HG03460 (cell line): ENCODE results near the gene TRAF1.

Source experiments
- ATAC-seq: cut with Tn5 transposase; IDR thresholded peaks from one replicate; pipeline ENCODE4 v1.9.1; 2021; ENCODE audit not compliant: unreplicated experiment

TRAF1 gene

DNA sequence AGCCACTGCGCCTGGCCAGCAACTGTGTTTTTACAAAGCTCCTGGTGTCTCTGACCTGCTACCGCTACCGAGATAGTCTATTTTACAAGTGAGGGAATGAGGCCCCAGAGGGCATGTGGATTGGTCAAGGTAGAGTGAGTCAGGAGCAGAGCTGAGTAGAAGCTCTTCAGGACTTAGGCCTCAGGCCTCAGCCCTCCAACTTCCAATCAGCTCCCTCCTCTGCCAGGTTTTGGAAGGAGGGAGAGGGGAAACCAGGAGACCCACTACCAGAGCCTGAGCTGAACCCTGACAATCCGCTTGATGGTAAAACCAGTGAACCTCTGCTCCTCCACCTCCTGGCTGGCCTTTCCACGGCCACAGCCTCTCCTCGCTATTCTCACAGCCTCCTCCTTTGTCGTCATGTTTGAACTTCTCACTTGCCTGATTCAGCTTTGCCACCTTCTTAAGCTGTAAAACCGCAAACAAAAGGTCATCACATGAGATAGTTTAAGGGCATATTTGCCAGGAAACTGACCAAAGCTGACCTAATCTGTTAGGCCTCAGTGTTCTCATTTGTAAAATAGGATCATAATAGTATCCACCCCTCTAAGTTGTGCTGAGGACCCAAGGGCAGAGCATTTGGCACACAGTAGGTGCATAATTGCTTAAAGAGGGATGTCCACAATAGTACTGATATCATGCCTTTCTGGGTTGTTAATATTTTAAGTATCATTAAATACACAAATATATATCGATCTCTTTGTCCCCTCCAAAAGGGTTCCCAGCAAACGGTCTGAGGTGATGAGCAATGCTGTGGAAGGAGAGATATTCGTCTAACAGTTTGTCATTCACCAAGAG, 1.7 kb downstream of the TRAF1 start:
- ATAC-seq = no peak

DNA sequence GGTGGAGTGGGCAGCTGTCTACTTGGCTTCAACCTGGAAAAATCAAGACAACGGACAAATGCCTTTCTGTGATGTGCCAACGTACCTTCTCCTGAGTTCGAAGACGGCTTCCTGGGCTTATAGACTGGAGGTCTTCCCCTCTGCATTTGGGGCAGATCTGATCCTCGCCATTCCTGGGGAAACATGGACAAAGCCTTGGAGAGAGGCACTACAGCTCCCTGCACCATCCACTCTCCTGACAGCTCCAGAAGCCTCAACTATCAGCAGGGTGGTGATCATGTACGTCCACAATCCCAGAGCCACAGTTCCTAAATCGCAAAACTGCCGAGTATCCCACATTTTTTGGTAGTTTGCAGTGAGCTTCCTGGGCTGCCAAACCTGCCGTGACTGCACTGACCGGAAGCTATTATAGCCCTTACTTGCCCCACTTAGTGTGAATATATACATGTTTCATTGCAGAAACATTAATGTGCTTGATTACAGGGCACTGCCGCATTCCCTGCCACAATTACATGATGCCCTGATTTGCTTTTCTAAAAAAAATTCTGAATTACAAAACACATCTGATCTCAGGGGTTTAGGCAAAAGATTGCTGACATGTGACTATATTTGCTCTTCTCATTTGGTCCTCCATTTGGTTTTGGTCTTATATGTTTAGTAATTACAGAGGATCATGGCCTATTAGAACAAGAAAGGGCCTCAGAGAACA, 2.8 kb downstream of the TRAF1 start:
- no peak for ATAC-seq

DNA sequence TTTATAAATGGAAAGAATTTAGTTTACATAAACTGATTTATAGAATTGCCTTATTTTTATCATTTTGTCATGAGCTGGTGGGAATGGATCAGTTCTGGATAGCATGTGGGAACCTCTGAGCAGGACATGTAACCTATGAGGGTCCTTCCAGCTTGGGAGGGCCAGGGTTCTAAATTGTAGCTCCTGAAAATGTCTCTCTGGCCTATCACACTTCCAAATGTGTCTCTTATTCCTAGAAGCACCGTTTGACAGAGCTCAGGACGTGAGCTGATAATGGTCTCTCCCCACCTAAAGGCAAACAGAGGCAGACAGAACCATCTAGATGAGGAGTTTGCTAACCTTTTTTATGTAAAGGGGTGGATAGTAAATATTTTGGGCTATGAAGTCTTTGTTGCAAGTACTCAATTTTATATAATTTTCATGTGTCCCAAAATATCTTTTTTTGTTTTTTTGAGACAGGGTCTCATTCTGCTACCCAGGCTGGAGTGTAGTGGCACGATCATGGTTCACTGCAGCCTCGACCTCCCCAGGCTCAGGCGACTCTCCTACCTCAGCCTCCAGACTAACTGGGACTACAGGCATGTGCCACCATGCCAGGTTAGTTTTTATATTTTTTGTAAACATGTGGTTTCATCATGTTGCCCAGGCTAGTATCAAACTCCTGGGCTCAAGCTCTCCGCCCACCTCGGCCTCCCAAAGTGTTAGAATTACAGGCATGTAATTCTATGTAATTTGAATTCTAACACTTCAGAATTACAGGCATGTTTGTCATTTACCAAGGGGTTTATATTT, 4.0 kb downstream of the TRAF1 start:
- no peak for ATAC-seq

DNA sequence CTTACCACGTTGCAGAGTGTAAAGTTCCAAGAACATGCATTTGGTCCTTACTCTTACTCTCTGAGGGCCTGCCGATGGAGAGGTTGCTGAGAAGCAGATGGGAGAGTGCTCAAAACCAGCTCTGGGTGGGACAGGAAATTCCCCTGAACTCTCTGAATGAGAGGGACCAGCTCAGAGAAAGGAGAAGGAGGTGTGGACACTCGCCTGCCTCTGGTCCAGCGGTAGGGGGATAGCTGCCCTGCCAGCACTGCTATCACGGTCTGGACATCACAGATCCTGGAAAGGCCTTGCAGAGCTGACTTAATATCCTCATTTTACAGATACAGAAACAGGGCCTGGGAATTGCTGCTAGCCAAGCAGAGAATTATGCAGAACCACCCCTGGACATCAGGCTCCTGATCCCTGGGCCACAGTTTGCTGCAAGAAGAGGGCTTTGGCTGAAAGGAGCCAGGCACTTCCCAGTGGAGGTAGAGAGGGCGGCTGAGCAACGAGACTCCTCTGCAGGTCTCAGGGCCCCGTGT, 4.9 kb downstream of the TRAF1 start:
- no peak for ATAC-seq

DNA sequence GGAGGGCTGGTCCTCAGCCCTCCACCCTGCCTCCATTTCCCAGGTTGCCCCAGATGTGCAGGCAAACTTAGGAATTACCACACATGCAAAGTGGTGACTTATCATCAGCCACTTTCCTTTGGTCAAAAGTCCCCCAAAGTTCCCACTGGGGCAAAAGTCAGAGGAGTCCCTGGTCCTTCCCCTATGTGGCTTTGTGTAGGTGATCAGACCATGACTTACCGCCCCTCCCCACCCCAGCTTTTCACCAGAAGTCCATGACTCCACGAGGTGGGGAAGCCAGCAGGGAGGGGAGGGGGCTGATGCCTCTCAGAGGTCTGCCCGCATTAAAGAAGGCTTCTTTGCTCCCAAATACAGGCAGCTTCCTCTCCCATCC, 5.8 kb downstream of the TRAF1 start:
- ATAC-seq = no peak

DNA sequence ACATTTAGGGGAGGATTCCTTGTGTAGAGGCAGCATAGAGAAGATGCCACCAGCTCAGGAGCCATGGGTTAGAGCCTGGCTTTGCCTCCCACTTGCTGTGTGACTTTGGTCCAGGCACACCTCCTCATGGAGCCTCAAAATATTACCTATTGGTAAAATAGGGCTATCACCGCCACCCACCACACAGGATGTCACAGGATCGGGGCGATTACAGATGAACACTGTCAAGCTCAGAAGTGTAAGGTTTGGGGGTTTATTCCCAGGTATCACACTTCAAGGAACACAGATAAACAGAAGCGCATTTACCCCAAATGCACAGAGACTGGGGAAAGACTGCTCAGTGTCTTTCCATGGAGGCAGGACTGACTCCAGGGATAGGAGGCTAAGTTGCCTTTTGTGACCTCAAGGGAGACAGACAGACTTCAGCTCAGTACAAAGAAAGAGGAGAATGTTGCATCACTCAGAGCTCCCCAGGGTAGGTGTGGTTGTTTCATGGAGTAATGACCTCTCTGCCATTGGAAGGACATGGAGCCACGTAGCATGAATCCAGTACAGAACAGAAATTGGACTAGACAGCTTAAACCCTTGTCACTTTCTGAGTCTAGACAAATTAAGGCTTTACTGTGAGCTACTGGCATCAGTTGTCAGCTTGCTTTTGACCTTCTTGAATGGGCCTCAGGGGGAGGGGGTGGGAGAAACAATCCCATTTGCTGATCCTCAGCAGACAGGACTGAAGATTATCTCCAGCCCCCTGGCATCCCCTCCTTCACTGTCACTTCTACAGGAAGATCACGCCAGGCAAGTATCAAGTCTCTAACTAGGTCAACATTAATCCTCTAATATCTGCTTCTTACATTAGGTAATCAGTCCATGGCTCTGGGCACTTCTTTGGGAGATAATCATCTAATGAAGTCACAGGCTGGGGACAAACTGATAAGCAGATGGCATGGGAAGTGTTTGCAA, 6.5 kb downstream of the TRAF1 start:
- no peak for ATAC-seq

DNA sequence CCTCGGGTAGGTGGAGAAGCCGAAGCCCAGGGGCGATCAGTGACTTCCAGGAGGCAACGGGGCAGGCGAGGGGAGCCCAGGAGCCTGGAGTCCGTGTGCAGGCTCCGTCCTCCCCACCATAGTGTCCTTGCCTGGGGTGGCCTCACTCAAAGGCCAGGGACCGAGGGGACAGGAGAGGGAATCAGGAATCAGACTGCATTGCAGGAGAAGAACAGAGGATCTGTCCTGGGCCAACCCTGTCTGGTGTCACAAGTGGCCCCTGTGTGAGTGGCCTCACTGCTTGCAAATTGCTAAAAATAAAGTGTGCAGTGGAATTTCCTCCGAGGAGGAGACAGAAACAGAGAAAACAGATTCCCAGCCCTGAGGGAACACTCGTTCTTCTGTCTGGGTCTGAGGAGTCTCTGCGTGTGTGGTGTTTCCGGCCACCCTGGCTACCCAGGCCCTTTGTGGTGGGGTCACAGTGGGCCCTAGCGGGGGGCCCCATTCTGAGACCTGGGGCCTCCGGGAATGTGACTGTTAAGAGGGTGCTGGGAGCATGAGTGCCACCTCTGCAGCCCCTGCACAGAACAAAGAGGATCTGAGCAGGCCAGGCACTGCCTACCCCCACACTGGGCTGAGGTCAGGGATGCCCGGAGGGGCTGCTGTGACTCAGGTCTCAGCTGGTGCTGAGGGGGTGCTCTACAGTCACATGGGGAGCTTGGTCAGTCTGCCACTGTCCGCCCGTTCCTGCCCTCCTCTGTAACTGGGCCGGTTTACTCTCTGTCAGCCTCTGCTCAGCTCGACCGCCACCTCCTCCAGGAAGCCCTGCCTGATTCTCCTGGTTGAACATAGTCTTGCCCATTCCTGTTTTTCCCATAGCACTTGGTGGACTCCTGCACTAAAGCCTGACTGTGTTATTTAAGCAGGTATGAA, 7.4 kb downstream of the TRAF1 start:
- no peak for ATAC-seq

DNA sequence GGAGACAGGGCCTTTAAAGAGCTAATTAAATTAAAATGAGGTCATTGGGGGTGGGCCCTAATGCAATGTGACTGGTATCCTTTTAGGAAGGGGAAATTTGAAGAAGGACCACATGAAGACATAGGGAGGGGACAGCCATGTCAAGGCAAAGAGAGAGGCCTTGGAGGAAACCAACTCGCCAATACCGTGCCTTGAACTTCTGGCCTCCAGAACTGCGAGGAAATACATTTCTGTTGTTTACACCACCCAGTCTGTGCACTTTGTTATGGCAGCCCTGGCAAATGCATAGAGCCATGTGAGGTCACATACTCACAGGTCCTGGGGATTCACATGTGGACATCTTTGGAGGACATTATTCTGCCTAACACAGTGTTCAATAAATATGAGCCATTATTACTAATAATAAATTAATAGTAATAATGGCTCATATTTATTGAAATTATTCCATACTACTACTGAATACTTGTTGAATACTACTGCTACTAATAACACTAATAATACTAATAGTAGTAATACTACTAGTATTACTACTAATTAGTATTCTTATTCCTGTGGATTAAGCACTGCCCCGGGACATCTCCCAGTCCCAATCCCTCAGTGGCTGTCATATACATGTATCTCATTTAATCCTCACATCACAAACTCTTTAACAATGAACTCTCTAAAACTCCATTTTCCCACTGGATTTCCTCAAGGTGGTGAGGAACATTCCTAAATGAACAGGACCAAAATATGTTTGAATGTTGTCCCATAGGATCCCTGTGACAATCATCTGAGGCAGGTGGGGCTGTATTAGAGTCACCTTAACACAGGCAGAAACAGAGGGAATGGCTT, 8.4 kb downstream of the TRAF1 start:
- ATAC-seq = no peak

DNA sequence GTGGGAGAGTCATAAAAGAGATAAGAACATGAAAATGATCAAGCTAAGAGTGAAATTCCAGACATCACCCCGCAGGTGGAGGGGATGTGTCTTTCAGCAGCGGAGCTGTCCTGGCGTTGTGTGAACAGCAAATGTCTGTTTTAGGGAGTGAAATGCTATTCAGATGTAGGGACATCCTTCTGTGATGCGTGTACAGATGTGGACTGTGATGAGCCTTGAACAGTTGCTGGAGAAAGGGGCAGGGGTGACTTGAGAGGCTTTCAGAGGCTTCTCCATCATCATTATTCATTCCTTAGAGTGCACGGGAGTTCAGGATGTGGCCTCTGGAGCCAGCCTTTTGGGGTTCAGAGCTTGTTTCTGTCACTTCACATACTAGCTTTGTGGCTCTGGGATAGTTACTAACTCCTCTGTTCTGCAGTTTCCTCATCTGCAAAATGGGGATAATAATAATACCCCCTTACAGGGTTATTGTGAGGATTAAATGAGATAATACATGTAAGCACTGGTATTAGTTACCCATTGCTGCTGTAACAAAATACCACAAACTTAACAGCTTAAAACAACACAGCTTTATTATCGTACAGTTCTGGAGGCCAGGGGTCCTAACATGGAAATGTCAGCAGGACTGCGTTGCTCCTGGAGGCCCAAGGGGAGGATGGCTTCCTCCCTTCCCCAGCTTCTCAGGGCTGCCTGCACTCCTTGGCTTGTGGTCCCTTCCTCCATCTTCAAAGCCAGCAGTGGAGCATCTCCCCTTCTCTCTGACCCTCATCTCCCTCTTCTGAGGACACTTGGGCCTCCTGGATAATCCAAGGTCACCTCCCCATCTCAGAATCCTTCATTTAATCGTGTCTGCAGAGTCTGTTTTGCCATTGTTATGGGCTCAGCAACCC, 9.4 kb downstream of the TRAF1 start:
- no peak for ATAC-seq

DNA sequence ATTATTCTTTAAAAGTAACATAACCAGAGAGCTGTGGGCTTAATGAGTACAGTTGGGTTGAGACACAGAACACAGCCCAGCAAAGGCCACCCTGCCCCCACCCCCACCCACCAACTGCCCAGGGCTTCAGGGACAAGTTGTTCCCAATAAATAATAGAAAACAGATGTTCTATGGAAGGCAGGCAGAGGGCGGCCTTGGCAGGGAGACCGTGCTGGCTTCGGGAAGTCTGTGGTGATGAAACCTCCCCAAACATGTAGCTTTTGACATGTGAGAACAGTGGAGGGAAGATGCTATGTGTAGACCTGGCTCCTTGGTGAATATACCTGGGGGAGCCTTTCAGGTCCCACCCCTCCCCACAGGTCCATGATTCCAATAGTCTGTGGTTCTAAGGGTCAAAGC, 10.0 kb downstream of the TRAF1 start:
- ATAC-seq = no peak

DNA sequence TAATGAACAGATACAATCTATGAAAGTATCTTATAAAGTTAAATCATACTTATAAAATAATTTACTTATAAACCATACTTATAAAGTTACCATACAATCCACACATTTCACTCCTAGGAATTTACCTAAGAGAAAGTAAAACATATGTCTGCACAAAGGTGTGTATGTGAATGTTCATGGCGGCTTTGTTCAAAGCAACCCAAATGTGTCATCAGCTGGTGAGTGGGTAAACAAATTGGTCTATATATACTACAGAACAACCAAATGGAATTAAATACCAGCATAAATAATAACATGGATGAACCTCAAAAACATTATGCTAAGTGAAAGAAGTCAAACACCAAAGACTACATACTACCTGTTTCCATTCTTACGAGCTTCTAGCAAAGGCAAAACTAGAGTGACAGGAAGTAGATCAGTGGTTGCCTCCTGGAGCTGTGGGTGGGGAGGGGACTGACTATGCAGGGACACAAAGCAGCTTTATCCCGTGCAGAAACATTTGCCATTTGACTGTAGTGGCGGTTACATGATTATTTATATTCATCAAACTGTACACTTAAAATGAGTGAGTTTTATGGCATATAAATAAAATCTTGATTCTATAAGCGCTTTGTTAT, 10.6 kb downstream of the TRAF1 start:
- ATAC-seq = no peak

DNA sequence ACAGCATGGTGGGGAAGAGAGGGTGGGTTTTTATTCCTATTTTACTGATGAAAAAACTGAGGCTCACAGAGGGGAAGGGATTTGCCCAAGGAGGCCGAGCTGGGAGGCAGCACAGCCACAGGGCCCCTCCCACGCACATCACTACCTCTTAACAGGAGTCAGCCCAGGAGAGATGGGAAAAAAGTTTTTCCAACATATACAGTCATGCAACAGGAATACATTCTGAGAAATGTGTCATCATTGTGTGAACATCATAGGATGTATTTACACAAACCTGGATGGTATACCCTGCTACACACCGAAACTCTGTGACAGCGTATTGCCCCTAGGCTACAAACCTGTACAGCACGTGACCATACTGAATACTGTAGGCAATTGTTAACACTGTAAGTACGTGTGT, 11.6 kb downstream of the TRAF1 start:
- no peak for ATAC-seq

DNA sequence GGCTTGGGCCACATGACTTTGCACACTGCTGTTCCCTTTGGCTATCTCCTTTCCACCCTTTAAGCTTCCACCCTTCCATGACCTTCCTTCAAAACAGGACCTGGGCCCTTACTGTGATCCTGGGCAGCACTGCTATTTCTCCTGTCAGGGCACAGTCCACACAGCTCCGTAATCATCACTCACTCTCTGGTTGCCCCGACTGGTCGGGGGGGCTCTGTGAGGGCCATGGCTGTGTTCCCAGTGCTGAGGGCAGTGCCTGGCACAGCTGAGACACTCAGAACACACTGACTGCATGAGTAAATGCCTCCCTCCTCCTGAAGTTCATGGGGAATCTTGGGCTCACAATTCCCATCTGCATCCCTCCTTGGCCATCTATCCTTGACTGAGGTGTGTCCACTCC, 12.2 kb downstream of the TRAF1 start:
- ATAC-seq = no peak

DNA sequence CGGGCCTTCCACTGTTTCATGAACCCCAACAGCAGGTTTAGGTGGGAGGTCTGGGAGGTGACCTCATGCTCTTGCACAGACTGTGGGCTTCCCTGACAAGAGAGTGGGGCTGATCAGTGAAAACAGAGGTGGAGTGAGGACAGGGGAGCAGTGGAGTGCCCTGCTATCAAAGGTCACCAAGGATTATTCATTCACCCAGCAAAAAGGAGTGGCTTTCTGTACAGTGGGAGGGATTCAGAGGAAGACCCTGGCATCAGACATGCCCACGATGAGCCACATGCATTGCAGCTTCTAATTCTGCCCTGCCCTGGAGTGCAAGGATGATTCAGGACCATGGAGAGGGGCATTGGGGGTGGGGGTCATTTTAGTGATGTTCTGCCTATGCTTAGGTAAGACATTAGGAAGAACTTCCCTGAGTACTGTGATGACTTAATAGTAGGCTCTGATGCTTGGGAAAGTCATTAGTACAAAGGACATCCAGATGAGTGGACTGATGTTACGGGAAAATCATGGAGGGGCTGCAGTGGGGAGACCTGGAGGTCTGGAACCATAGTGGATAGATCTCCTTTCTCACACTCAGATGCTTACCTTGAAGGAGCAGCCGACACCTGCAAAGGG, 12.8 kb downstream of the TRAF1 start:
- no peak for ATAC-seq

DNA sequence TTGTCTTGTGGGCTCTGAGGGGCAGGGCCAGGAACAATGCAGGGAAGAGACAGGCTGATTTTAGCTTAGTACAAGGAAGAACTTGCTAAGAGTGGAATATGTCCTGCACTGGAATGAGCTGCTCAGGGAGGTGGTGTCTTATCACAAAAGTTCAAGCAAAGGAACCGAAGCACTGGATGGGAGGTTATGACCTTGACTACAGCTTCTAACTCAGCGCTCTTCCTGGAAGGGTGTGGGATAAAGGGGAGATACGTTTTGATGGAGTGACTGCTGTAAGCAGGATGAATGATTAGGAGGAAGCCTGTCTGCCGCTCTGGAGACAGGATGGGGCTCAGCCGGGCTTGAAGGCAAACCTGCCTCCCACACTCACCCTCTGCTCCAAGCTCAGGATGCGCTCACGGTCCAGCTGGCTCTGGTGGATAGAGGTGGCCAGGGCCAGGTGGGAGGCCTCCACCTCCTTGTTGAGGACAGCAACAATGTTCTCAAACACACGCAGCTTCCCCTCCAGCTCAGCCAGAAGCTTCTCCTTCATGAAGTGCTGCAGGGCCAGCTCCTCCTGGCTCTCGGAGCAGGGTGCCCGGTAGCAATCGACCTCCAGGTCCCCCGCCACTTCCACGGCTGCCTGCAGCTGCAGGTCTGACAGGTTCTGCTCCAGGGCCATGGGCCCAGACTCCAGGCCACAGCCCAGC, 13.5 kb downstream of the TRAF1 start:
- no peak for ATAC-seq

DNA sequence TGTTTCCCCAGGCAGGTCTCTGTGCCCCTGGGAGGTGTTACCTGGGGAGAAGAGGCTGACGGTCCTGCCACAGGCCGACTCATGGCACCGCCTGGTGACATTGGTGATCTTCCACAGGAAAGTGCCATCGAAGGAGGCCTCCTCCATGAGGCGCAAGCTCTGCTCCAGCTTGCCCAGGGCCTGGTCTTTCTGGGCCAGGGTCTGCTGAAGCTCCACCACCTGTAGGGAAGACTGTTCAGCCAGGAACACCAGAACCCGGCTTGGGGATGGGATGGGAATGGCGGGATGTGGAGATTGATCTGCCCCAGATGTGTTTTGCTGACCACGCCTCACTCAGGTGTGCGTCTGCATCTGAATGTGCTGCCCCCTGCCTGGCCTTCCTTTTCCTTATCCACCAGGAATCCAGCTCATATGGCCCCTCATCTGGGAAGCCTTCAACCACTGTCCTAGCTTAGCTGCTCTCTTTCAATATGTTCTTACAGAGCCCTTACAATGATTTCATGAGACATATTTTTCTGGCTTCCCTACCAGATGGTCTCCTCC, 15.2 kb downstream of the TRAF1 start:
- no peak for ATAC-seq
